Caco-2 (cell line): ENCODE results near the gene BAZ1B. TPM values are rescaled to one million over a fixed set of nuclear protein-coding genes. Genes with fewer than 3 reads are reported as not detected.

Experiments
- BruUV-seq: library from RNA; stranded (reverse); fragments of 400-500 nt; replicated peaks from 2 replicates; lab custom pipeline; 2021; lab: Mats Ljungman, UMichigan
- CTCF ChIA-PET: fragments of 300-600 bp; sonication (Branson Sonifier 250); formaldehyde crosslinking; loops from one replicate; lab custom pipeline; 2022; ENCODE audit warnings: antibody characterized with exemption; lab: Charles Lee
- POLR2A ChIA-PET: fragments of 300-600 bp; sonication (Branson Sonifier 250); formaldehyde crosslinking; loops from one replicate; lab custom pipeline; 2022; ENCODE audit warnings: antibody characterized with exemption; lab: Charles Lee
- DNase-seq, 2 experiments: peaks; one replicate each; pipeline versions ENCODE4 v3.0.0 to v3.0.0-alpha.2; 2020 to 2022
- H3K27me3 ChIP-seq: replicated peaks from 2 replicates; pipeline ENCODE4 v1.6.0; 2011; ENCODE audit warnings: low read length; ENCODE audit not compliant: control insufficient read depth, insufficient read depth
- H3K36me3 ChIP-seq: 2 replicates; pipeline ENCODE4 v1.5.1; 2011; ENCODE audit warnings: low read length; ENCODE audit not compliant: control insufficient read depth, insufficient read depth
- H3K4me1 ChIP-seq: fragments of 250-450 bp; sonication (Bioruptor Pico); 2 replicates; pipeline ENCODE4 v1.5.1; 2020; ENCODE audit warnings: mild to moderate bottlenecking
- H3K4me3 ChIP-seq: 2 replicates; pipeline ENCODE4 v1.5.1; 2011; ENCODE audit warnings: low read depth, mild to moderate bottlenecking, control low read depth, low read length
- H3K9me3 ChIP-seq: fragments of 250-450 bp; sonication (Bioruptor Pico); 2 replicates; pipeline ENCODE4 v1.5.1; 2020; ENCODE audit warnings: mild to moderate bottlenecking, moderate library complexity
- H3K27ac Mint-ChIP-seq: one replicate; pipeline ENCODE4 v1.8.0; 2022; ENCODE audit warnings: mixed read lengths; ENCODE audit not compliant: unreplicated experiment
- H3K27me3 Mint-ChIP-seq: one replicate; pipeline ENCODE4 v1.8.0; 2022; ENCODE audit warnings: mixed read lengths; ENCODE audit not compliant: insufficient read depth, unreplicated experiment
- H3K36me3 Mint-ChIP-seq: one replicate; pipeline ENCODE4 v1.8.0; 2022; ENCODE audit warnings: mild to moderate bottlenecking, mixed read lengths; ENCODE audit not compliant: insufficient read depth, unreplicated experiment
- H3K4me1 Mint-ChIP-seq: one replicate; pipeline ENCODE4 v1.8.0; 2022; ENCODE audit warnings: low read depth, mixed read lengths; ENCODE audit not compliant: unreplicated experiment
- H3K4me3 Mint-ChIP-seq: one replicate; pipeline ENCODE4 v1.8.0; 2022; ENCODE audit warnings: mild to moderate bottlenecking, moderate library complexity, mixed read lengths; ENCODE audit not compliant: unreplicated experiment
- H3K9me3 Mint-ChIP-seq: one replicate; pipeline ENCODE4 v1.8.0; 2022; ENCODE audit warnings: mixed read lengths; ENCODE audit not compliant: unreplicated experiment
- intact Hi-C: fragments of 100-400 bp; cut with micrococcal nuclease; formaldehyde crosslinking; loops from one replicate; pipeline ENCODE4 v1.10.0; 2022; ENCODE audit not compliant: unreplicated experiment
- total RNA-seq: library from RNA; stranded (reverse); gene quantifications from 2 replicates; pipeline ENCODE4 v1.2.3, GENCODE V29; 2022
- TF ChIP-seq, protein P1 (sequence below), 2 experiments: fragments of 200-600 bp in 1 of 2; IDR thresholded peaks; 1 replicate in 1 of 2; 2 replicates in 1 of 2; pipeline versions ENCODE4 v1.5.1 to v1.8.0; 2011 to 2022; ENCODE audit warnings: antibody characterized with exemption in 1 of 2, control low read depth in 1 of 2, inconsistent platforms in 1 of 2, low read depth in 1 of 2, low read length in 1 of 2, mild to moderate bottlenecking in 1 of 2, moderate library complexity in 1 of 2; ENCODE audit not compliant: insufficient read depth in 1 of 2, severe bottlenecking in 1 of 2, unreplicated experiment in 1 of 2

Gene BAZ1B
- total RNA-seq, 1 experiment from 2014 or later, result 85.7 TPM

DNA sequence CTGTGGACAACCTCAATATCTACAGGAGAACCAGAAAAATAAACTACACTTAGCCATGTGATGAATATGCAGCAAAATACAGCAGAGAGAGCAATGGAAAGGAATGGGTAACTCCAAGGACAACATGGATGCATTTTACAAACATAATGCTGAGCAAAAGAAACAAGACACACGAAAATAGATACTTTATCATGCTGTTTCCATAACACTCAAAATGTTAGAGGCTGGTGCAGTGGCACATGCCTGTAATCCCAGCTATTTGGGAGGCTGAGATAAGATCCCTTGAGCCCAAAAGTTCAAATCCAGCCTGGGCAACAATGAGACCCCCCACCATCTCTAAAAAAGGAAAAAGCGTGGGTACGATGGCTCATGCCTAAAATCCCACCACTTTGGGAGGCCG lies 27.1 kb upstream of the BAZ1B start:
- BruUV-seq, result TSS peak; percentile 7
- ChIA-PET CTCF (no interaction called here), POLR2A (no interaction called here)
- Histone ChIP-seq H3K4me1 (no peaks in the 10 kb centered on the region), H3K9me3 (no peaks in the 10 kb centered on the region), H3K36me3 (no peaks in the 10 kb centered on the region; the same call in none of the 2 replicates), H3K4me3 (no peak overlapping the region), H3K27me3 (no peaks in the 10 kb centered on the region)
- no peaks in the 10 kb centered on the region for H3K27me3 Mint-ChIP-seq
- H3K4me3 Mint-ChIP-seq, result no peak overlapping the region
- intact Hi-C loops, result no loop called here
- H3K9me3 Mint-ChIP-seq, result no peaks in the 10 kb centered on the region
- H3K27ac Mint-ChIP-seq, result no peak overlapping the region
- peaks cover 87% of the 10 kb centered on the region for H3K36me3 Mint-ChIP-seq
- TF ChIP-seq, protein P1, sequence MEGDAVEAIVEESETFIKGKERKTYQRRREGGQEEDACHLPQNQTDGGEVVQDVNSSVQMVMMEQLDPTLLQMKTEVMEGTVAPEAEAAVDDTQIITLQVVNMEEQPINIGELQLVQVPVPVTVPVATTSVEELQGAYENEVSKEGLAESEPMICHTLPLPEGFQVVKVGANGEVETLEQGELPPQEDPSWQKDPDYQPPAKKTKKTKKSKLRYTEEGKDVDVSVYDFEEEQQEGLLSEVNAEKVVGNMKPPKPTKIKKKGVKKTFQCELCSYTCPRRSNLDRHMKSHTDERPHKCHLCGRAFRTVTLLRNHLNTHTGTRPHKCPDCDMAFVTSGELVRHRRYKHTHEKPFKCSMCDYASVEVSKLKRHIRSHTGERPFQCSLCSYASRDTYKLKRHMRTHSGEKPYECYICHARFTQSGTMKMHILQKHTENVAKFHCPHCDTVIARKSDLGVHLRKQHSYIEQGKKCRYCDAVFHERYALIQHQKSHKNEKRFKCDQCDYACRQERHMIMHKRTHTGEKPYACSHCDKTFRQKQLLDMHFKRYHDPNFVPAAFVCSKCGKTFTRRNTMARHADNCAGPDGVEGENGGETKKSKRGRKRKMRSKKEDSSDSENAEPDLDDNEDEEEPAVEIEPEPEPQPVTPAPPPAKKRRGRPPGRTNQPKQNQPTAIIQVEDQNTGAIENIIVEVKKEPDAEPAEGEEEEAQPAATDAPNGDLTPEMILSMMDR (IDR thresholded peaks at IDR 0.05; ENCODE audit: insufficient read depth in 1 of 2, low read depth in 1 of 2, low read length in 1 of 2, severe bottlenecking in 1 of 2, unreplicated experiment in 1 of 2), result no peak
- no peak for DNase-seq
- no peaks in the 10 kb centered on the region for H3K4me1 Mint-ChIP-seq

DNA sequence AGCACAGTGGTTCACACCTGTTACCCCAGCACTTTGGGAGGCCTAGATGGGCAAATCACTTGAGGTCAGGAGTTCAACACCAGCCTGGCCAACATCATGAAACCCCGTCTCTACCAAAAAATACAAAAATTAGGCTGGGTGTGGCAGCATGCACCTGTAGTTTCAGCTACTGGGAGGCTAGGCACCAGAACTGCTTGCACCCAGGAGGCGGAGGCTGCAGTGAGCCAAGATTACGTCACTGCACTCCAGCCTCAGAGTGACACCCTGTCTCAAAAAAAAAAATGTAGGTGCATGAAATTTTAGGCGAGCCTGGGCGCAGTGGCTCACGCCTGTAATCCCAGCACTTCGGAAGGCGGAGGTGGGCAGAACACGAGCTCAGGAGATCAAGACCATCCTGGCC lies 25.7 kb upstream of the BAZ1B start:
- TF ChIP-seq, protein P1 (IDR thresholded peaks at IDR 0.05; ENCODE audit: insufficient read depth in 1 of 2, low read depth in 1 of 2, low read length in 1 of 2, severe bottlenecking in 1 of 2, unreplicated experiment in 1 of 2), result no peak
- ChIA-PET CTCF (no interaction called here), POLR2A (interaction anchor here (0.9 to 1.4 kb wide), 2 partner anchors 9 to 25 kb away, joined by 5 to 6 read pairs; partner anchors contain the start of genes BAZ1B and BCL7B)
- H3K4me1 Mint-ChIP-seq, result no peaks in the 10 kb centered on the region
- H3K4me3 Mint-ChIP-seq, result no peak overlapping the region
- Histone ChIP-seq H3K4me1 (no peaks in the 10 kb centered on the region), H3K36me3 (no peaks in the 10 kb centered on the region; the same call in none of the 2 replicates), H3K9me3 (no peaks in the 10 kb centered on the region), H3K27me3 (no peaks in the 10 kb centered on the region), H3K4me3 (no peak overlapping the region)
- no peaks in the 10 kb centered on the region for H3K27me3 Mint-ChIP-seq
- no peak overlapping the region for H3K27ac Mint-ChIP-seq
- no peaks in the 10 kb centered on the region for H3K9me3 Mint-ChIP-seq
- intact Hi-C loops, result no loop called here
- BruUV-seq, result no TSS peak
- DNase-seq, result no peak
- peaks cover 87% of the 10 kb centered on the region for H3K36me3 Mint-ChIP-seq

DNA sequence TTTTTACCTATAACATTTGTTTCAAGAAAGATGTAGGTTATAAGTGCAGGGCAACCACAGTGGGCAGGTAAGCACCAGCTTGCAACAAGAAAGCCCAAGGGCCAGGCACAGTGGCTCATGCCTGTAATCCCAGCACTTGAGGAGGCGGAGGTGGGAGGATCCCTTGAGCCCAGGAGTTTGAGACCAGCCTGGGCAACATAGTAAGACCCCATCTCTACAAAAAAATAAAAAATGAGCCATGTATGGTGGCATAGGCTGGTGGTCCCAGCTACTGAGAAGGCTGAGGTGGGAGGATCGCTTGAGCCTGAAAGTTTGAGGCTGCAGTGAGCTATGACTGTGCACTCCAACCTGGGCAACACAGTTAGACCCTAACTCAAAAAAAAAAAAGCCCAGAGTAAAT lies 22.6 kb upstream of the BAZ1B start:
- ChIA-PET POLR2A (no interaction called here), CTCF (interaction anchor here (0.6 kb wide), 1 partner anchor 702 kb away, joined by 4 read pairs; no protein-coding TSS in a partner anchor)
- Mint-ChIP-seq H3K36me3 (peaks cover 95% of the 10 kb centered on the region), H3K4me1 (no peaks in the 10 kb centered on the region), H3K4me3 (no peak overlapping the region), H3K9me3 (no peaks in the 10 kb centered on the region), H3K27me3 (no peaks in the 10 kb centered on the region), H3K27ac (no peak overlapping the region)
- Histone ChIP-seq H3K4me3 (no peak overlapping the region), H3K4me1 (no peaks in the 10 kb centered on the region), H3K27me3 (no peaks in the 10 kb centered on the region), H3K9me3 (no peaks in the 10 kb centered on the region), H3K36me3 (no peaks in the 10 kb centered on the region; the same call in none of the 2 replicates)
- TF ChIP-seq, protein P1 (IDR thresholded peaks at IDR 0.05; ENCODE audit: insufficient read depth in 1 of 2, low read depth in 1 of 2, low read length in 1 of 2, severe bottlenecking in 1 of 2, unreplicated experiment in 1 of 2), result no peak
- BruUV-seq, result no TSS peak
- intact Hi-C loops, result no loop called here
- DNase-seq, result no peak
